Measurements from ENCODE around the gene C2CD4D. TPM values are rescaled to one million over a fixed set of nuclear protein-coding genes. Genes with fewer than 3 reads are reported as not detected.
A peak's percentile ranks its signal among the peaks of the same experiment; 100 is the strongest.

The C2CD4D gene
- total RNA-seq (2022) (0.23 and 0.60 TPM in 2 replicates), Bru-seq, nascent RNA (percentile 29 among the genes with signal in this experiment), BruChase-seq, experiment 1, labeled RNA remaining after a 2-hour chase (percentile 29 among the genes with signal in this experiment), BruChase-seq, experiment 2, labeled RNA remaining after a 6-hour chase (not detected)
- long read RNA-seq, partial matches to known transcripts, result 0 of 2 reads
- long read RNA-seq, other reads (novel, unspliced or antisense), result 2 of 2 reads

DNA sequence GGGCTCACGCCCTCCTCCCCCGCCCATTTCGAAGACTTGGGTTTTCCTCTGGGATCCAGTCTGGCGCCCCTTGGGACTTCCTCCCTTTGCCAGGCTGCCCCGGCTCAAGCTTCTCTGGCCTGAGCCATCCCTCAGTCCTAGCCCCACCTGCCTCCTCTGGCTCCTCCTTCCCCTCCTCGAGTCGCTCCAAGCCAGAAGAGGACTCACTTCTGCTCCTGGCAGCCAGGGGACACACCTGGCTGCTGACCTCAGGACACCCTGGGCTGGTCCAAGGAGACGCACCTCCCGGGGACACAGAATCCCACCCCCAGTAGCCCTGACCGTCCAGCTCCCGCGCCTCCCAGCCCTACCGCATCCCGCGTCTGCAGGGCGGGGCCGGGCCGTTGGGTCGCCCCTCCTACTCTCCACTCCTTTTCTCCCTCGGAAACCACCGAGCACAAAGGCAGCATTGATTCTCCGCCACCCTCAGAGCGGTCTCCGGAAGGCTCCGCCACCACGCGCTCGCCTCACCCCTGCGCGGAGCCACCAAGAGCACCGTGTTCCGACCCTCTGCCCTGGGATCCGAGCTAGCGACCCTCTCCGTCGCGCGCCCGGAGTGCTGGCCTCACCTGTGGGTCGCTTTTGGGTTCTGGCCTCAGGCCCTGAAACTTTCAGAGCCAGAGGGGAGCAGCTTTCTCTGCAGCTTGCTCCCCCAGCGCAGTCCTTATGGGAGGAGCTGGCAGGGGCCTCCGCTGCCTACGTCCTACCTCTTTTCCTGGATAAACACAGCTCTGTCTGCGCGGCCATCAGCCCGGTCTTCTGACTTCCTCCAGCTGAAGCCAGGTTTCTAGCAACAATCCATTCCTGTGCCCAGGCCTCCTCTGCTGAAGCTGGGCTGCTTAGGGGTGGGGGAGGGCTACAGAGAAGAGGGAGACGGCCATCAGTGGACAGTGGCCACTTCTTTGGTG is at the start of gene C2CD4D:
TSS of gene C2CD4D (minus strand) at position 364 of the 947 bp plus-strand sequence. CDS start 831 bp downstream, outside the sequence.
- no peaks in the 10 kb centered on the region; the same call in 1 of the 2 replicates for H3K36me3 ChIP-seq (ENCODE audit: control insufficient read depth, insufficient read depth, low read length)
- H3K4me1 Mint-ChIP-seq (ENCODE audit: low read depth, unreplicated experiment), result peaks cover 26% of the 10 kb centered on the region
- peaks cover 20% of the 10 kb centered on the region for H3K4me1 ChIP-seq
- H3K27me3 Mint-ChIP-seq (ENCODE audit: insufficient read depth, unreplicated experiment), result no peaks in the 10 kb centered on the region
- peak; percentile 76 to 82 for DNase-seq
- peaks cover 15% of the 10 kb centered on the region for H3K36me3 Mint-ChIP-seq (ENCODE audit: insufficient read depth, unreplicated experiment)
- no peaks in the 10 kb centered on the region for H3K9me3 Mint-ChIP-seq (ENCODE audit: unreplicated experiment)
- peak within 1 kb of the TSS; percentile 88 for H3K27ac Mint-ChIP-seq (ENCODE audit: unreplicated experiment)
- no peaks in the 10 kb centered on the region for H3K27me3 ChIP-seq (replicated peaks; ENCODE audit: control insufficient read depth, insufficient read depth, low read length)
- CTCF ChIA-PET, result interaction anchor here (0.6 to 1.6 kb wide), 5 partner anchors 12 to 147 kb away, joined by 3 to 5 read pairs (median 4); partner anchors contain the start of gene MRPL9
- no peaks in the 10 kb centered on the region for H3K9me3 ChIP-seq
- peak within 1 kb of the TSS; percentile 57 for H3K4me3 ChIP-seq (ENCODE audit: low read depth, low read length)
- POLR2A ChIA-PET, result interaction anchor here (0.5 to 1.0 kb wide), 5 partner anchors 14 to 301 kb away, joined by 3 to 6 read pairs (median 4); partner anchors contain the start of genes MRPL9 and THEM5
- peak within 1 kb of the TSS; percentile 93 for H3K4me3 Mint-ChIP-seq (ENCODE audit: unreplicated experiment)
- no TSS peak for BruUV-seq (replicated peaks)
- intact Hi-C loops (cut with micrococcal nuclease; ENCODE audit: unreplicated experiment), result loop anchor here (5.0 kb wide), 4 partner anchors 47 to 387 kb away; partner anchors contain the start of gene TDRKH
- TF ChIP-seq, protein P1, sequence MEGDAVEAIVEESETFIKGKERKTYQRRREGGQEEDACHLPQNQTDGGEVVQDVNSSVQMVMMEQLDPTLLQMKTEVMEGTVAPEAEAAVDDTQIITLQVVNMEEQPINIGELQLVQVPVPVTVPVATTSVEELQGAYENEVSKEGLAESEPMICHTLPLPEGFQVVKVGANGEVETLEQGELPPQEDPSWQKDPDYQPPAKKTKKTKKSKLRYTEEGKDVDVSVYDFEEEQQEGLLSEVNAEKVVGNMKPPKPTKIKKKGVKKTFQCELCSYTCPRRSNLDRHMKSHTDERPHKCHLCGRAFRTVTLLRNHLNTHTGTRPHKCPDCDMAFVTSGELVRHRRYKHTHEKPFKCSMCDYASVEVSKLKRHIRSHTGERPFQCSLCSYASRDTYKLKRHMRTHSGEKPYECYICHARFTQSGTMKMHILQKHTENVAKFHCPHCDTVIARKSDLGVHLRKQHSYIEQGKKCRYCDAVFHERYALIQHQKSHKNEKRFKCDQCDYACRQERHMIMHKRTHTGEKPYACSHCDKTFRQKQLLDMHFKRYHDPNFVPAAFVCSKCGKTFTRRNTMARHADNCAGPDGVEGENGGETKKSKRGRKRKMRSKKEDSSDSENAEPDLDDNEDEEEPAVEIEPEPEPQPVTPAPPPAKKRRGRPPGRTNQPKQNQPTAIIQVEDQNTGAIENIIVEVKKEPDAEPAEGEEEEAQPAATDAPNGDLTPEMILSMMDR (IDR thresholded peaks at IDR 0.05; ENCODE audit: insufficient read depth in 1 of 2, low read depth in 1 of 2, low read length in 1 of 2, severe bottlenecking in 1 of 2, unreplicated experiment in 1 of 2), result no peak

DNA sequence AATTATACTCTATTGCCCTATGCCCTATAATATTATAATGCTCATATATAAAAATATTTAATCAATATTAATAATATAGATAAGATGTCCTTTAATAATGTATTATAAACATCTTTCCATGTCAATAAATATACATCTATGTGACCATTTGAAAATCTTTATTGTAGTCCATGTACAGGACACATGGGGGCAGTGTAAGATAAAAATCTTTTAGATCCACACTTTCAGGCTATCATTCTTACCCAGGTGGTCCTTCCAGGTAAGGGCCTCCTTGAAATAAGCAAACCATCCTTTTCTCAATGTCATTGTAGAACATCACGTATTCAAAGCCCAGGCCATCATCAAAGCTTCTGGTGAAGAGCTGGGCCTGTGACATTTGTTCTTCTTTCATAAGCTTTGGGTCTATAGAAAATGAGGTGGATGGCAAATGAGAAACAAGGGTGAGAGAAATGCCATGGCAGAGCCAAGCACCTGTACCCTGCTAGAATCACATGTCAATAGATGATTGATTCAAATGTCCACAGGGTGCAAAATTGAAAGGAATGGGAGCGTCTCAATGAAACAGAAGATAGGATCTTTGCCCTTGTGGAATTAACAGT is 49.5 kb upstream of the C2CD4D start:
- CTCF ChIA-PET, result interaction anchor here (2.2 kb wide), 1 partner anchor 113 kb away, joined by 6 read pairs; no protein-coding TSS in a partner anchor
- POLR2A ChIA-PET, result no interaction called here
- Mint-ChIP-seq H3K4me1 (ENCODE audit: low read depth, unreplicated experiment) (peaks cover 6% of the 10 kb centered on the region), H3K27me3 (ENCODE audit: insufficient read depth, unreplicated experiment) (no peaks in the 10 kb centered on the region), H3K9me3 (ENCODE audit: unreplicated experiment) (no peaks in the 10 kb centered on the region), H3K36me3 (ENCODE audit: insufficient read depth, unreplicated experiment) (no peaks in the 10 kb centered on the region), H3K4me3 (ENCODE audit: unreplicated experiment) (no peak overlapping the region), H3K27ac (ENCODE audit: unreplicated experiment) (no peak overlapping the region)
- TF ChIP-seq, protein P1 (IDR thresholded peaks at IDR 0.05; ENCODE audit: insufficient read depth in 1 of 2, low read depth in 1 of 2, low read length in 1 of 2, severe bottlenecking in 1 of 2, unreplicated experiment in 1 of 2), result peak; percentile 38 to 53
- intact Hi-C loops (cut with micrococcal nuclease; ENCODE audit: unreplicated experiment), result loop anchor here (1.0 to 10.0 kb wide), 3 partner anchors 46 to 112 kb away; no protein-coding TSS in a partner anchor
- Histone ChIP-seq H3K9me3 (peaks cover 3% of the 10 kb centered on the region; the same call in 1 of the 2 replicates), H3K27me3 (replicated peaks; ENCODE audit: control insufficient read depth, insufficient read depth, low read length) (no peaks in the 10 kb centered on the region), H3K36me3 (ENCODE audit: control insufficient read depth, insufficient read depth, low read length) (no peaks in the 10 kb centered on the region), H3K4me1 (no peaks in the 10 kb centered on the region), H3K4me3 (ENCODE audit: low read depth, low read length) (no peak overlapping the region)
- peak in 1 of 2 experiments; percentile 20 for DNase-seq
- BruUV-seq (replicated peaks), result no TSS peak

DNA sequence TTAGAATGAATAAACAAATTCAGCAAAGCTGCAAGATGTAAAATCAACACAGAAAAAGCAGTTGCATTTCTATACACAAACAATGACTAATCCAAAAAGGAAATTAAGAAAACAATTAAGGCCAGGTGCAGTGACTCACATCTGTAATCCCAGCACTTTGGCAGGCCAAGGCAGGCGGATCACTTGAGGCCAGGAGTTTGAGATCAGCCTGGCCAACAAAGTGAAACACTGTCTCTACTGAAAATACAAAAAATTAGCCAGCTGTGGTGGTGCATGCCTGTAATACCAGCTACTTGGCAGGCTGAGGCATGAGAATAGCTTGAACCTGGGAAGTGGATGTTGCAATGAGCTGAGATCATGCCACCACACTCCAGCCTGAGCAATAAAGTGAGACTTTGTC is 47.4 kb upstream of the C2CD4D start:
- no peak overlapping the region for H3K4me3 ChIP-seq (ENCODE audit: low read depth, low read length)
- Mint-ChIP-seq H3K36me3 (ENCODE audit: insufficient read depth, unreplicated experiment) (peaks cover 7% of the 10 kb centered on the region), H3K4me3 (ENCODE audit: unreplicated experiment) (no peak overlapping the region), H3K27me3 (ENCODE audit: insufficient read depth, unreplicated experiment) (no peaks in the 10 kb centered on the region), H3K4me1 (ENCODE audit: low read depth, unreplicated experiment) (peaks cover 6% of the 10 kb centered on the region), H3K27ac (ENCODE audit: unreplicated experiment) (no peak overlapping the region), H3K9me3 (ENCODE audit: unreplicated experiment) (no peaks in the 10 kb centered on the region)
- no TSS peak for BruUV-seq (replicated peaks)
- TF ChIP-seq, protein P1 (IDR thresholded peaks at IDR 0.05; ENCODE audit: insufficient read depth in 1 of 2, low read depth in 1 of 2, low read length in 1 of 2, severe bottlenecking in 1 of 2, unreplicated experiment in 1 of 2), result no peak
- H3K36me3 ChIP-seq (ENCODE audit: control insufficient read depth, insufficient read depth, low read length), result no peaks in the 10 kb centered on the region
- peaks cover 3% of the 10 kb centered on the region; the same call in 1 of the 2 replicates for H3K9me3 ChIP-seq
- no peak for DNase-seq
- H3K27me3 ChIP-seq (replicated peaks; ENCODE audit: control insufficient read depth, insufficient read depth, low read length), result no peaks in the 10 kb centered on the region
- ChIA-PET POLR2A (no interaction called here), CTCF (no interaction called here)
- no peaks in the 10 kb centered on the region for H3K4me1 ChIP-seq
- intact Hi-C loops (cut with micrococcal nuclease; ENCODE audit: unreplicated experiment), result loop anchor here (10.0 kb wide), 1 partner anchor 48 kb away; no protein-coding TSS in a partner anchor
